Frontal cortex (tissue), 1 donor: ENCODE measurements around the gene SEMA4F. TPM values are rescaled to one million over a fixed set of nuclear protein-coding genes. Genes with fewer than 3 reads are reported as not detected.

Experiments used
- total RNA-seq: library from RNA; depleted of rRNA; stranded (reverse); fragments of >200 nt; gene quantifications from one replicate; pipeline ENCODE4 v1.2.3, GENCODE V29; 2014

Gene SEMA4F
- total RNA-seq, 1 donor from 2014 or later: 14.7 TPM

Other genes with a start within 250 kb of the SEMA4F start
- gene C2orf81, start 232.6 kb upstream of the SEMA4F start, total RNA-seq: 0.41 TPM
- 38.7 TPM for gene WDR54, start 232.5 kb upstream of the SEMA4F start, total RNA-seq
- 2.9 TPM for gene RTKN, start 212.3 kb upstream of the SEMA4F start, total RNA-seq
- 9.8 TPM for gene INO80B, start 199.2 kb upstream of the SEMA4F start, total RNA-seq
- gene WBP1, start 195.8 kb upstream of the SEMA4F start, total RNA-seq: 24.9 TPM
- gene MOGS, start 188.9 kb upstream of the SEMA4F start, total RNA-seq: 26.9 TPM
- gene MRPL53, start 181.6 kb upstream of the SEMA4F start, total RNA-seq: 14.3 TPM
- gene CCDC142, start 171.2 kb upstream of the SEMA4F start, total RNA-seq: 33.0 TPM
- gene TTC31, start 171.2 kb upstream of the SEMA4F start, total RNA-seq: 7.7 TPM
- not detected for gene LBX2, start 154.6 kb upstream of the SEMA4F start, total RNA-seq
- 8.2 TPM for gene PCGF1, start 146.6 kb upstream of the SEMA4F start, total RNA-seq
- not detected for gene TLX2, start 139.8 kb upstream of the SEMA4F start, total RNA-seq
- not detected for gene DQX1, start 128.0 kb upstream of the SEMA4F start, total RNA-seq
- 42.0 TPM for gene AUP1, start 124.5 kb upstream of the SEMA4F start, total RNA-seq
- gene HTRA2, start 124.3 kb upstream of the SEMA4F start, total RNA-seq: 54.2 TPM
- 14.3 TPM for gene LOXL3, start 100.3 kb upstream of the SEMA4F start, total RNA-seq
- 3.7 TPM for gene DOK1, start 99.5 kb upstream of the SEMA4F start, total RNA-seq
- 0.41 TPM for gene M1AP, start 5.9 kb upstream of the SEMA4F start, total RNA-seq
- gene HK2, start 179.9 kb downstream of the SEMA4F start, total RNA-seq: 3.7 TPM